Astrocyte of the hippocampus (primary cell): ENCODE results near the gene PTBP1.
"Not testable (repeated sequence)": the region's sequence is repeated elsewhere in the genome, so short reads cannot be mapped to it uniquely, and the experiment has no call there.

ENCODE experiments used
- DNase-seq: peaks from one replicate; pipeline ENCODE4 v3.0.0; 2011; ENCODE audit warnings: low read depth, low spot score

PTBP1 gene

GRCh38 chr19:853614-854220, 56.5 kb downstream of the PTBP1 start:
- DNase-seq: not testable (repeated sequence)

GRCh38 chr19:854549-854948, 57.3 kb downstream of the PTBP1 start:
- DNase-seq: no peak

- no peak for DNase-seq
Measured at GRCh38 chr19:855142-855541, 57.9 kb downstream of the PTBP1 start.

GRCh38 chr19:855566-856120, 58.4 kb downstream of the PTBP1 start:
- DNase-seq: no peak

- no peak for DNase-seq
Measured at GRCh38 chr19:858284-858683, 61.0 kb downstream of the PTBP1 start.

- no peak for DNase-seq
Measured at GRCh38 chr19:858868-859843, 61.9 kb downstream of the PTBP1 start, which contains the start of gene CFD. CFD (plus strand) TSS chr19:859664; CDS start chr19:859690, 26 bp downstream.

GRCh38 chr19:861141-861755, 64.0 kb downstream of the PTBP1 start:
- DNase-seq: no peak
